ENCODE measurements around the gene PRUNE2. TPM values are rescaled to one million over a fixed set of nuclear protein-coding genes. Genes with fewer than 3 reads are reported as not detected.
A peak's percentile ranks its signal among the peaks of the same experiment; 100 is the strongest.

The PRUNE2 gene
- total RNA-seq, 2 donors from 2014 or later = 357 to 477 TPM

DNA sequence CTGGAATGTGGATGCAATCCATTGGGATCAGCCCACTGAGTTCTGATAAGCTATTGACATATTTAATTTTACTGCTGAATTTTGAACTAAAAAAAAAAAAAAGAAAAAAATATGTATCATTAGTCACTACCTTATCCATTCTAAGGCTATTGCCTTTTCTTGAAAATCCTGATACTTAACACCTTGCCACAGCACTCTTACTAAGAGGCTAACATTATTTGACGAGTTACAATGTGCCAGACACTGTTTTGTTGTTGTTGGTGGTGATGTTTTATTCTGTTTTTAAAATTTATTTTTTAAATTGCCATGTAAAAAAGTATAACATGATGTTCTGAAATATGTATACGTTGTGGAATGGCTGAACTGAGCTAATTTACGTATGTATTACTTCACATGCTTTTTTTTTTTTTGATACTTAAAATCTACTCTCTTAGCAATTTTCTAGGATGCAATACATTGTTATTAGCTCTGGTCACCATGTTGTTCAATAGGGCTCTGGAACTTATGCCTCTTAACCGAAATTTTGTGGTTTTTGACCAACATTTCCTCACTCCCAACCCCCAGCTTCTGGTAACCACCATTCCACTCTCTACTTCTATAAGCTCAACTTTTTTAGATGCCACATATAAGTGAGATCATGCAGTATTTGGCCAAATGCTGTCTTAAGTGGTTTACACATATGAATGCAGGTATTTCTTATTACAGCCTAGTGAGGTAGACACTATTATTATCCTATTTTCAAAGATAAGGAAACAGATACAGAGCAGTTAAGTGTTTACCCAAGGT lies 276.5 kb downstream of the PRUNE2 start:
- no peak for DNase-seq (ENCODE audit: low spot score)
- intact Hi-C loops (cut with DNase I) = no loop called here

DNA sequence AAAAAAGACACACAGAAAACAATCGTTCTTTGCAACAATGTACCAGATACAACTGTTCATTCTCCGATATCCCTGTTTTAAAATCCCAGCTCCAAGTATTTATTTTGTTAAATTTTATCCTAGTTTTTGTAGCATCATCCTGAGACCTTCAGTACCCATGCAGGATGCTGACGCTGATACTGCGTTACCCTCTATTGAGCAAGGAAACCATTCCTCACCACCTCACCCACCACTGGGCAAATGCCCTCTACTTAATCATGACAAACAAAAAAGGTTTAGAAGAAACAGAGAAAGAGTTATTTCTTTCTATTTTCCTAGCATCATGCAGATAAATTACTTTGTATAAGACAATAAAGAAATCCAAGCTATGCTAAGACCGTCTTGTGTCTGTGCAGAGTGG lies 277.8 kb downstream of the PRUNE2 start:
- DNase-seq (ENCODE audit: low spot score) = no peak
- intact Hi-C loops (cut with DNase I) = no loop called here

DNA sequence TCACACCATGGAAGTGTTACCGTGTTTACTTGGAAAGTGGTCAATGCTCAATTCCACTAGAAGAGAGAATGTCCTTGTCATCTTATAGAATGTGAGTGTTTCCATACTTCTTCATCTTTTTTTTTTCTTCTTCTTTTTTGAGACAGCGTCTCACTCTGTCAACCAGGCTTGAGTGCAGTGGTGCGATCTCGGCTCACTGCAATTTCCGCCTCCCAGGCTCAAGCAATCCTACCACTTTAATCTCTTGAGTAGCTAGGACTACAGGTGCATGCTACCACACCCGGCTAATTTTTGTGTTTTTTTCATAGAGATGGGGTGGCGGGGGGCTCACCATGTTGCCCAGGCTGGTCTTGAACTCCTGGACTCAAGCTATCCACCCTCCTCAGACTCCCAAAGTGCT lies 278.9 kb downstream of the PRUNE2 start:
- intact Hi-C loops (cut with DNase I) = no loop called here
- DNase-seq (ENCODE audit: low spot score) = no peak

DNA sequence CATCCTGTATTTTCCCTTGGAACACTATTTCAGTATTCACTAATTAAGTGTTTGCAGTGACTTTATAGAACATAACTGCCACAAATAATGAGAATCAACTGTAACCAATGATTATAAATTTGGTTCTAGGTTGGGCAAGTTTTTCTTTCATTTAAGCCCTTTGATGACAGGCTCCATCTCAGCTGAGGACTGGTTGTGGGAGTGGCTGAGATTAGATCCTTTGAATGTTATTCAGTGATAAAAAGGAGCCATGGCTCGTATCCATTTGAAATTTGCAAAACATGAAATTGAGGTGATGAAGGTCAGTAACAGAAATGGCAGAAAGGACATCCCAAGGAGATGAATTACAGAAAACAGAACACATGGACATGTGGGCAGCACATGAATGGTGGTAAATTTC lies 279.8 kb downstream of the PRUNE2 start:
- intact Hi-C loops (cut with DNase I) = no loop called here

DNA sequence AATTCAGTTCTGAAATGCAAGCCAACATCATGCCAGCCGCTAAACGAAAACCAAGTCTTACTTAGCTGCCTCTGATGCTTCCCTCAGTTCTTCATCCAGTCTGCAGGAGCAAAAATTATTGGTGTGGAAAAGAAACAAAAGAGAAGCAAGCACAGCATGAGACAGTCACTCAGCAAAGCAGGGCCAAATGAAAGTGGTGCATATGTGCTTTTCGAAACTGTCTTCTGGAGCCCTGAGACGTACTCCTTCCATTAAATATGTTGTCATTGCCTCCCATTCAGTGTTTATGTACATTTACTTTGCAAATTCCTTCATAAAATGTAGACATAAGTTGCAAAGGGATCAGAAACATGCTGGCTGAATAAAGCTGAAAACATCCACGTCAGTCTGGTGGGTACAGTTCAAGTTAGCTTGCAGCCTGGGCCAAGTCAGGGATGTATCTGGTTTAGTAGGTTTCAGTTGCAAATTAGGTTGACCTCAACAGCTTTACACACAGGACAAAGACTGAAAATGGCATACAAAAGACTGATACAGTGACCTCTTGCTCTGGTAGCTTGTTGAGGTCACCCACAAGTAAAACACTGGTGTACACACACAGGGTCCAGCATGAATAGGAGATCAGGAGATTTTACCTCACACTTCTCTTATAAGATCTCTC lies 281.4 kb downstream of the PRUNE2 start:
- no peak for DNase-seq (ENCODE audit: low spot score)
- intact Hi-C loops (cut with DNase I) = no loop called here

More for the DNA sequence above, 279.8 kb downstream of the PRUNE2 start:
- DNase-seq (ENCODE audit: low spot score) = no peak

DNA sequence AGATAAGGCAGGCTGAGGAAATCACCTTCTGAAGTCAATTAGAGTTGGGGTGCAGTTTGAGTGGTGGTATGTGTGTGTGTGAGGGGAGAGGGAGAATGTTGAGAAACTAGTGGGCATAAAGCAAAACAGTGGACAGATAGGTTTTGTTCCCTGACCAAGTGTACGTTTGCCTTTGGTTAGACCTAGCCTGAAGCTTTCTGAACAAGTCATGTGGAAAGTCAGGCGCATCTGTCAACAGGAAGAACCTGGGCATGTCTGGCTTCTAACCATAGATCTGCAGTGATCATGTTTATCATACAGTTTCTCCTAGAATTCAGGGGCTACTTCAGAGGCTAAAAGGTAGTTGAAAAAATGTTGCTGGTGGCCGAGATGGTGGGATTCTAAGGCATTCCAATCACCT lies 284.9 kb downstream of the PRUNE2 start:
- intact Hi-C loops (cut with DNase I) = no loop called here

DNA sequence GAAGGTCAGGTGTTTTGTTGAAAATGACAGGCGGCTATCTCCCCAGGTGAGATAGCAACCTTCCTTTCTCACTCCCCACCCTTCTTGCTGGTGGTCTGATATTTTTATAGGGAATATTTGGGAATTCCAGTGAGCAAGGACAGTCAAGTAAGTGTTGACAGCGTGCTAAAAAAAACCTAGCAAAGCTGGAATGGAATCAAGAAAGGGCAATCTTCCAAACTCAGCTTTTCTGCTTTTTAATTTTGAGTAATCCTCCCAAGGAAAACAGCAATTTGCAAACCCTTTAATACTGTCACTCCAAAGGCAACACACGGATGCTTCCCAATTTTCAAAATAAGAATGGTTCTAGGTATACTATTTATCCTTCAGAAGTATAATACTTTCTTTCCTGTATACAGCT lies 285.3 kb downstream of the PRUNE2 start:
- intact Hi-C loops (cut with DNase I) = no loop called here
- no peak for DNase-seq (ENCODE audit: low spot score)

More for the DNA sequence above, 284.9 kb downstream of the PRUNE2 start:
- no peak for DNase-seq (ENCODE audit: low spot score)

DNA sequence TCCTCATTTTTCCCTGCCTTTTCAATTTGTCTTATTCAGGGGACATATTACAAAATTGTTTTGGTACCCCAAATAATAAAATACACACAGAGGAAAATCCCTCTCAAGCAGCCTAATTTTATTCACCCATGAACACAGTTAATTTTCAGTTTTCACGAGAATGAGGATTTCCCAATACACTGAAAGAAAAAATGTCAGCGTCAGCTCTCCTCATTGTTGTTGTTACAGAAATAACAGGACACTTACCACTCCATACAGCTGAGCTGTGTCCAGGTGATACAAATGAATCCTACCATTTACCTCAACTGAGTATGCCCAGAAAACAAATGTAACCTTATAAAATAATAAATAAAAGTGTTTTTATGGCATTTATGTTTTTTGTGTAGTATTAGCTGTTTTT lies 286.3 kb downstream of the PRUNE2 start:
- DNase-seq (ENCODE audit: low spot score) = no peak
- intact Hi-C loops (cut with DNase I) = no loop called here

DNA sequence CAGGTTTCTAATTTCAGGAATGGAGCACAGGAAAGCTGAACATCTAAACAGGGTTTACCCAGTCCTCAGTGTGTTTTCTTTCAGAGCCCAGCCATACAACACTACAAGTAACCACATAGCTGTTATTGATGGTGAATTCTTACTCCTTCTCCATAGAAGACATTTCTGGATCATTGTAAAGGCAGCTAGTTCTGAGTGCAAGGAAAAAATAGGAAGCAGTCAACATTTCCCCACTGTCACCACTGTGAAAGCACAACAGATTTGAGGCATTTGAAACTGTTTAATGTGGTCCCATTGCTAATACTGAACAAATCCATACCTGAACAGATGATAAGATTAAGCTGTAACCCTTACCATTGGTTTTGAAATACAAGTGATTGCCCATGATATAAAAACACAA lies 286.7 kb downstream of the PRUNE2 start:
- DNase-seq (ENCODE audit: low spot score) = no peak
- intact Hi-C loops (cut with DNase I) = no loop called here

DNA sequence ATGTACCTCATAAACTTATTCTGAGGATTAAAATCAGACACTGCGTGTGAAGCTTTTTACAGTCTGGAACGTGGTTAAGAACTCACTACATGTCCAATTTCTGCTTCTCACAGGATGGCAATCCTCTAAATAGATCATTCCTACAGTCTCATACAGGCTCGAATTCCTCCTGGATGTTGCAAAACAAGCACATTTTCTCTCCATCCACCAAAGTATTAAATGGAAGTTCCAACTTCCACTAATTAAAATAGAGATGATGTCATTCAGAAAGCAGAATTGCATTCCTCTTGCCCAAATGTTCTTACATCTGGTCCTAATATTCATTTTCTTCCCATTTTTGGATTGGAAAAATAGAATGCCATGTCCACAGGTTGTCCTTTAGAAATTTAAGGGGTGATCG lies 287.2 kb downstream of the PRUNE2 start:
- intact Hi-C loops (cut with DNase I) = no loop called here
- DNase-seq (ENCODE audit: low spot score) = no peak

DNA sequence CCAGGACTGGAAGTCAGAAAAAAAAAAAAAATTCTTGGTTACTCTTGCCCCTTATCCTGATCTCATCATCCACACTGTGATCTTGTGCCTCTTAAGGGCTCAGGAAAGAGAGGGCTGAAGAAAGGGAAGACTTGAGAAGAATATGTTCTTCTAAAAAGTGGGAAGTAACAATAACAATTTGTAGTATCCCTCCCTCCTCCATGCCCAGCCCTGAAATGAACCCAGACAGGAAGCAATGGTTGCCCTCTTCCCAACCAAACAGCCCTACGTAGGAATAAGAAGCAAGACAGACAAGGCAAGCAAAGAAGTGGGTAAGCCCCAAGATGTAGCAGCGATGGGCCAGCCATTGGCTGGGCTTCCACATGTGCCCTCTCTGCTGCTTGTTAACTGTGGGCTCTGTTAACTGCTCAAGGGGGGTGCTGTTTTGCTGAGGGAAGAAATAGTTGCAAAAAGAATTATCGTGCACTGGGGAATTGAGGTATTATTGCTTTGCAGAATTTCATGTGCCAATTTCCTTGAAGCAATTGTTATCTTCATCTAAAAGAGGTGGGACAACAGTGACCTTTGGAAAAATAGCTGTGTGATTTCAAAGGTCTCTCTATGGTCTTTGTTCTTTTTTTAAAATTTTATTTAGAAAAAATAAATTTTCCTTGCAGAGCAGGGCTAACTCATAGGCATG lies 288.3 kb downstream of the PRUNE2 start:
- no peak for DNase-seq (ENCODE audit: low spot score)
- intact Hi-C loops (cut with DNase I) = no loop called here

DNA sequence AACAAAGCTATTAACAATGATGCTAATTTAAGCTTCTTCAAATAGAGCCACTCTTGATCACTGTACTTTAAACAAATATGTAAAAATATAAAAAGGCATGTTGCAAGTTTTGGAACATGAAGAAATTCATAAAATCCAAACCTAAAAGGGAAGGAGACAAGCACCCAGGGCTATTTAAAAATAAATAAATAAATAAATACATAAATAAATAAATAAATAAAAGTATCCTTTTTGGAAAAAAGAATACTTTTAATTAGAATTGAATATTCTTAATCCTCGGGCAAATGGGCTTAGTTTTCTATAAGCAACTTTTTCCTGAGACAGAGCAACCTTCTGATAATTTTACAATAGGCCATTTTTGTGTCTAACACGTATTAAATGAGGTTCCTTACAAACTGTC lies 289.1 kb downstream of the PRUNE2 start:
- DNase-seq (ENCODE audit: low spot score) = no peak
- intact Hi-C loops (cut with DNase I) = no loop called here

DNA sequence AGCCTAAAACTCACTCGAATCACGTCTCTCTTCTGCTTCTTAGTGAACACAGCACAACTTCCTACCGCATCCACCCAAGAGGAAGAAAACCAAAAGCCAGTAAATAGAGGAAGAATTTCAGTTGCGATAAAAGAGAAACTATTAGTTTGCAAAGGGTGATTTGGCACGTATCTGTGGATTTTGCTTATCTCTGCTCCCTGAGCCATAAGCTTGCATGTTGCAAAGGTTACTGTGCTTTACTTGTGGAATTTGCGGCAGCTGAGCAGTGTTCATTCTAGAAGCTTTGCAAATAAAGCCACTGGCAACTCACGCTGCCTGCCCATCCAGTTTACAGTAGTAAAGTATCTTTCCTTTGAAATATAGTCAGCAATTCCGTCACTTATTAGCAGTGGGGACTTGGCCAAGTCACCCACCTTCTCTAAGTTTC lies 290.7 kb downstream of the PRUNE2 start:
- no peak for DNase-seq (ENCODE audit: low spot score)
- intact Hi-C loops (cut with DNase I) = no loop called here

DNA sequence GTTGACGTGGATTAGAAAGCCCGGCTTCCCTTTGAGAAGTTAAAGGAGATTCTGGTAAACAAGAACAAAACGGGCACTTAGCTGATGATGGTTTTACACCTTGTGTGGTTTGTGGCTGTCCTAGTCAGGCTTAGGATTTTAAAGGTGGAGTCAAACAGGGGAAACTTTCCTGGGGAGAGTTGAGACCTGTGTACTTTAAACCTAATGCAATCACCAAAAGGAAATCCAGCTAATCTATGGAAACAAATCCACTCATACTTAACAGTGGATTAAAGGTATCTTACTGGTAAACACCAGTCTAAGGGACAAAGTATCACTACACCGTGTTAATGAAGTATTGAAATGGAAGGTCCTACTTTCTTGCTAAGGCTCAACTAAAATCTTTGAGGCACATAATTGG lies 291.9 kb downstream of the PRUNE2 start:
- DNase-seq (ENCODE audit: low spot score) = no peak
- intact Hi-C loops (cut with DNase I) = no loop called here

DNA sequence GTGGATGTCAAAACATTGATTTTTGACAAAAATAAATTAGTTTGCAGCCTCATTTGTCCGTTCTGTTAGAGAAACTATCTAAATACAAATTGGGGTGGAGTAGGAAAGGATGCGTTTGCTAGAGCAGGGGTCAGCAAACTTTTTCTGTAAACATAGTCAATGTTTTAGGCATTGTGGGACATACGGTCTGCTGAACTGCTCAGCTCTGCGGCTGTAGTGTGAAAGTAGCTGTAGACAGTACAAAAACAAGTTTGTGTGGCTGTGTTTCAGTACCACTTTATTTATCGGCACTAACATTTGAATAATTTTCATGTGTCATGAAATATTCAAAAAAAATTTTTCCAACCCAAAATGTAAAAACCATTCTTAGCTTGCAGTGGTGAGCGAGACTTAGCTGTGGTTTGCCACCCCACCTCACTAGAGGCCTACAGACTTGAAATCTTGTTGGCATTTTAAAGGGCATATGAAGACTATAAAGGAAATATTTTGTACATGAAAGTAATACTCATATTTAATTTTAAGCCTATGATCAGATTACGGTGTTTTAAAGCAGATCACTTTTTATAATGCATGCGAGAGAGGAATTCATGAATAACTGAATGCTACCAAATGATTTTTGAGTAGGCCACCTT lies 292.6 kb downstream of the PRUNE2 start:
- DNase-seq (ENCODE audit: low spot score) = no peak
- intact Hi-C loops (cut with DNase I) = no loop called here

DNA sequence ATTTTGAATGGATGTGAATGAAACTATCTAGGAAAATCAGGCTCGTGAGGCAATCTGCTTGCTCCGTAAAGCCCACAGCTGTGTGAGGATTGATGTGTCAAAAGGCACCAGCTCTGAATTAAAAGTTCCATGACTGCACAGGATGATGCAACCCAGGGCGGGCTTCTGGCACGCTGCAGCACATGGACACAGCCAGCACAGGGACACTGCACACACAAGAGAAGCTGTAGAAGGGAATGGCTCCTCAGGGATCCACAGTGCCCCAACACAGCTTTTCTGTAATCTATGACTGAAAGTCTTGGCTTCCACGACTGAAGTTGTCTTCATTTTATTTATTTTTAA lies 295.9 kb downstream of the PRUNE2 start:
- DNase-seq (ENCODE audit: low spot score) = peak; percentile 91

DNA sequence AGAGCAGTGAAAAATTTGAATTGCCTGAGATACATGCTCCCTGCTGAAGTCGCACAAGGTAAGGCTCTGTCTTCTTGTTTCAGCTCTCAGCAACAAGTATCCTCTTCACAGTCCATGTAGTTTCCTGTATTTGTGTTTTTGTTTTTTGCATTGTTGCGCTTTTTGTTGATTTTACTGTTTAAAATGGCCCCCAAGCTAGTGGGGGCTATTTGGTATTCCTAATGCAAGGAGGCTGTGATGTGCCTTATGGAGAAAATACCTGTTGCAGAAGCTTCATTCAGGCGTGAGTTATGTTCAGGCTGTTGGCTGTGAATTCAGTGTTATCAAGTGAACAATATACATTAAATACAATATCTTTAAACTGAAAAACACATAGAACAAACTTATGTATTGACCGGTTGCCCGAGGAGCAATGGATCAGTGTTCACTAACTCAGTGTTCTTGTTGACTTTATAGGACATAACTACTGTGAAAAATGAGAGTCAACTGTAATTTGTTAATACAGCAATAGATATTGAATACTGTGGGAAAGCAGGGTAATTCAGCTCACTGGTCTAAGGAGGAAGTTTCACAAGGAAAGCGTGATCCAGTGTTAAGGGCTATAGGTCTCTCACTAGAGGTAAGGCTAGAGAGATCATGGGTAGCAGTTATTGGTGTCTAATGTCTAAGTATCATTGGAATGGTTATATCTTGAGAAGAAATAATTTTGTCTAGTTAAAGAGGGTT lies 296.5 kb downstream of the PRUNE2 start:
- DNase-seq (ENCODE audit: low spot score) = no peak
- intact Hi-C loops (cut with DNase I) = no loop called here

More for the DNA sequence above, 295.9 kb downstream of the PRUNE2 start:
- intact Hi-C loops (cut with DNase I) = no loop called here

DNA sequence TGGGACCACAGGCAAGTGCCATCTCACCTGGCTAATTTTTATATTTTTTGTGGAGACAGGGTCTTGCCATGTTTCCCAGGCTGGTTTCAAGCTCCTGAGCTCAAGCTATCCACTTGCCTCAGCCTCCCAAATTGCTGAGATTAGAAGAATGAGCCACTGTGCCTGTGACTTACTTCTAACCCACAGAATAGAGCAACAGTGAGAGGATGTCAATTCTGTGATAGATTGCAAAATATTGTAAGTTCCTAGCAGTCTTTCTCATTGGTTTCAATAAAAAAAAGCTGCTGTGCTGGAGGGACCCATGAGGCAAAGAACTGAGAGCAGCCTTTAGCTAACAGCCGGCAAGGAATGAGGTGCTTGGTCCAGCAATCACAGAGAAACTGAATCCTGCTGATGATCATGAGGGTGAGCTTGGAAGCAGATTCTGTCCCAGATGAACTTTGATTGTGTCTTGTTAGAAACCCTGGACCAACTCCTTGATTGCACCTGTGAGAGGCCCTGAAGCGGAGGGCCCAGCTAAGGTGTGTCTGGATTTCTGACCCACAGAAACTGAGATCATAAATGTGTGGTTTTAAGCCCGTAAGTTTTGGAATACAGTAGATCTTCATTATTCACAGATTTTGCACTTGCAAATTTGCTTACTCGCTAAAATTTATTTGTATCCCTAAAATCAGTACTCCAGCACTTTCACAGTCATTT lies 297.2 kb downstream of the PRUNE2 start:
- intact Hi-C loops (cut with DNase I) = no loop called here
- DNase-seq (ENCODE audit: low spot score) = no peak
